Measurements from ENCODE around the gene MYL4.
"Not testable (repeated sequence)": the region's sequence is repeated elsewhere in the genome, so short reads cannot be mapped to it uniquely, and the experiment has no call there.

MYL4 gene

DNA sequence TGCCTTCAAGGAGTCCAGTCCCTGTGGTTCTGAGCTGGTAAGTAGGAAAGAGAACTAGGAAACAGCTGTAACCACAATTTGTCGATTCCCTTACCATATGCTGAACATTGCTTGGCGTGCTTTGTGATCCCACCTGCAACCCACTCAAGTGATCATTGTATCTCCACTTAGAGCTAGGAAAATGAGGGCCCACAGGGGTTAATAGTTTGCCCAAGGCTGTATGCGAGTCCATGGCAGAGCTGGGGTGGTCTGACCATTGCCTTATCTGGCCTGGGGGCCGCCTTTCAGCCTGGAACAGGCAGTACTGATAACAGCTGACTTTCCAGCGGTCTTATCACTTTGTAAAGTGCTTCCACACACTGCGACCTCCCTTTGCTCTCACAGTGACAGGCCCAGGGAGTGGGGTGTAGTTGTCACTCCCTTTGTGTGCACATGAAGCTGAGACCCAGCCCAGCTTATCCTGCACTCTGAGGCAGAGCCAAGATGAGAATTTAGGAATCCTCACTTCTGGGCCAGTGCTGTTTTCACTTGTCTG, 9.8 kb downstream of the MYL4 start:
- no peak for DNase-seq (ENCODE audit: extremely low read depth, low read depth)
- TF ChIP-seq, protein P1, sequence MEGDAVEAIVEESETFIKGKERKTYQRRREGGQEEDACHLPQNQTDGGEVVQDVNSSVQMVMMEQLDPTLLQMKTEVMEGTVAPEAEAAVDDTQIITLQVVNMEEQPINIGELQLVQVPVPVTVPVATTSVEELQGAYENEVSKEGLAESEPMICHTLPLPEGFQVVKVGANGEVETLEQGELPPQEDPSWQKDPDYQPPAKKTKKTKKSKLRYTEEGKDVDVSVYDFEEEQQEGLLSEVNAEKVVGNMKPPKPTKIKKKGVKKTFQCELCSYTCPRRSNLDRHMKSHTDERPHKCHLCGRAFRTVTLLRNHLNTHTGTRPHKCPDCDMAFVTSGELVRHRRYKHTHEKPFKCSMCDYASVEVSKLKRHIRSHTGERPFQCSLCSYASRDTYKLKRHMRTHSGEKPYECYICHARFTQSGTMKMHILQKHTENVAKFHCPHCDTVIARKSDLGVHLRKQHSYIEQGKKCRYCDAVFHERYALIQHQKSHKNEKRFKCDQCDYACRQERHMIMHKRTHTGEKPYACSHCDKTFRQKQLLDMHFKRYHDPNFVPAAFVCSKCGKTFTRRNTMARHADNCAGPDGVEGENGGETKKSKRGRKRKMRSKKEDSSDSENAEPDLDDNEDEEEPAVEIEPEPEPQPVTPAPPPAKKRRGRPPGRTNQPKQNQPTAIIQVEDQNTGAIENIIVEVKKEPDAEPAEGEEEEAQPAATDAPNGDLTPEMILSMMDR (IDR thresholded peaks at IDR 0.05; ENCODE audit: low read depth, low read length), result no peak

DNA sequence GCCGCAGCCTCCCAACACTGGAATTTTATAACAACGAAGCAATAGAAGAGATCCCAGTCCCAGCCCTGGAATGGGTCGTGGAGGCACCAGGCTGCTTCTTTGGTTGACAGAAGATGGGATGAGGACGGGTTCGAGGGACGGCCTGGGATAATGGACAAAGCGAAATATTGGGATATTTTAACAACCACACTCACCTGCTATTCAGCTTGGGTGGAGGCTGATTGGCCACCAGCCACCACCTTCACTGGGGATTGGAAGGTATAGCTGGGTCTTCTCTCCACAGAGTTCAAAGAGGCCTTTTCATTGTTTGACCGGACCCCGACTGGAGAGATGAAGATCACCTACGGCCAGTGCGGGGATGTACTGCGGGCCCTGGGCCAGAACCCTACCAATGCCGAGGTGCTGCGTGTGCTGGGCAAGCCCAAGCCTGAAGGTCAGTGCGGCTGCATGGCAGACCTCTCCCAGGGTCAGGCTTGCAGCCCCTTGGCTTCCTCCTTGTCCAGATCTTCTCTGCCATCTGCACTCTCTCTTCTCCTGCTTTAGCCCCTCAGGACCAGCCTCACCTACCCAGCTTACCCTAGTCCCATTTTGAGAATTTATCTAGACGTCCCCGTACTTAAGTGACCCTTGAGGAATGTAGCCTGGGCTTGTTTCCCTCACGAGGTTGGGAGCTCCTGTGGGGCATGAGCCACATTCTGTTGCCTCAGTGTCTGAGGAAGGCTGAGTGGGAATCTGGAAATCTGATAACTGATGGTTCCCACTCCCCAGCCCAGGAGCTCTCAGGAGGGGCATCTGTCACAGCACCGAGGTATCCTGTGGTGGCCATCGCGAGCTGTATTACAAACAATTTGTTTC, 10.7 kb downstream of the MYL4 start:
- no peak for DNase-seq (ENCODE audit: extremely low read depth, low read depth)

DNA sequence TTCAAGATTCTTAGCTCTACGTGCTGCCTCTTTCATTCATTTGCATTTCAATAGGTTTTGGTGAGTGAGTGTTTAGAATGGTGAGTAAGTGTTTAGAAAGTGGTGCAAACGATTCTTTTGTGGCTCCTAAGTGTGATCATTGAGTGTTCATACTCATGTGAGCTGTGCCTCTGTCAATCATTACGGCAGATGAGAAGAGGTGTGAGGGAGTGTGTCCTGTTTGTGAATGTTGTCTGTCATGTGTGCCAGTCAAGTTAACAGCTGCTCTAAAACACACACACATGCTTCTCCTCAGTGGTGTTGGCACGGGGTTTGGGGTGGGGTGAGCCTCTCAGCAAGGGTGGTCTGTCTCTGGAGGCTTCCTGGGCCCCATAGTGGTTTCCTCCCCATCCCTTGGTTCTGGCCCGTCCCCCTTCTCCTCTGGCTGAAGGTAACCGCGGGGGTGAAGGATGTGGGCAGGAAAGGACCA, 11.4 kb downstream of the MYL4 start:
- no peak for DNase-seq (ENCODE audit: extremely low read depth, low read depth)
- TF ChIP-seq, protein P1 (IDR thresholded peaks at IDR 0.05; ENCODE audit: low read depth, low read length), result no peak

More for the DNA sequence above, 10.7 kb downstream of the MYL4 start:
- TF ChIP-seq, protein P1 (IDR thresholded peaks at IDR 0.05; ENCODE audit: low read depth, low read length), result no peak

DNA sequence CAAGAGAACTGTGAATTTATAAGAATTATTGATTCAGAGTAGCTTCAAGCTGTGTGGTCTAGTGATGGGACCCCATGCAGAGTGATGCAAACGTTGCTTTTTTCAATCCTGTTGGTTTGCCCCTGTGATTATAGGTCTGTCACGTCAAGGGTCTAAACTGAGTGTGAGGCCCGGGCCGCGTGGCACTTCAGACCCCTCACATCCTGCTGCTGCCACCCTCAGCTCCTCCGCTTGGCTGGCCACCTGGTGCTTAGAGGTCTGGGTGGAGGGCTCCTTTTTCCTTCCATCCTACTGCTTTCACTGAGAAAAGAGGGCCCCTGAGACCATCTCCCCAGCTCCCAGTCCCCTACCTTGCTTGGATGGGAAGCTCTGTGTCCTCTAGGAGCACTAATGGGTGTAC, 12.0 kb downstream of the MYL4 start:
- TF ChIP-seq, protein P1 (IDR thresholded peaks at IDR 0.05; ENCODE audit: low read depth, low read length), result no peak
- no peak for DNase-seq (ENCODE audit: extremely low read depth, low read depth)

DNA sequence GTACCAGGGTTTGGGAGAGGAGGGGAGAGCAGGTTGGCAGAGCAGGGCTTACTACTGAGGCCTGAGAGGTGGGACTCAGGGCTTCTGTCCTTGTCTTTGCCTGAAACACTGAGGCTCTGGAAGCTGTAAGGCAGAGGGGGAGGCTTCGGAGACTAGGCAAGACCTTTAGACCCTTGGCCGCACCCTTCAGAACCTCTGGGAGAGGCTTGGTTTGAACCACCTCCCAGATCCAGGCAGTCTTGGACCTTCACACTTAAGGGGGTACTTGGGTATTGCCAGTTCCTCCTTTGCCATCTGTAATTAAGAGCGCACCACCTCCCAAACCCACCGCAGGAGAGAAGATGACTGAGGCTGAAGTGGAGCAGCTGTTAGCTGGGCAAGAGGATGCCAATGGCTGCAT, 12.9 kb downstream of the MYL4 start:
- no peak for DNase-seq (ENCODE audit: extremely low read depth, low read depth)
- TF ChIP-seq, protein P1 (IDR thresholded peaks at IDR 0.05; ENCODE audit: low read depth, low read length), result no peak

DNA sequence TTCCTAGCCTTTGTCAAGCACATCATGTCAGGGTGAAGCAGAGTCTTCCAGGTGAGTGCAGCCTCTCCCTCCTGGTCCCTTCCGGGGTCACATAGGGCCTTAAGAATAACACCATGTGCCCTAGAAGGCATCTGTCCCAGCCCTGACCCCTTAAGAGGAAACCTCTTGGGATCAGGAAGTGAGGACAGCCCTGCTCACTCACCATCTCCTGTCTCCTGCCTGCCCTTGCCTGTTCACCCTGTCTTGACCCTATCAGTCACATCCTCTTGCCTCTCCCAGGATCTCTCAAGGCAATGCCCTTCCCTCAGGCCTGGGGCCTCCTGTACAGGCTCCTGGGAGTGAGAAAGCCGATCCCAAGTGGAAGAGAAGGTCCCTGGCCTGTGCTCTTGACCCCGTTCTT, 13.9 kb downstream of the MYL4 start:
- TF ChIP-seq, protein P1 (IDR thresholded peaks at IDR 0.05; ENCODE audit: low read depth, low read length), result no peak
- no peak for DNase-seq (ENCODE audit: extremely low read depth, low read depth)

DNA sequence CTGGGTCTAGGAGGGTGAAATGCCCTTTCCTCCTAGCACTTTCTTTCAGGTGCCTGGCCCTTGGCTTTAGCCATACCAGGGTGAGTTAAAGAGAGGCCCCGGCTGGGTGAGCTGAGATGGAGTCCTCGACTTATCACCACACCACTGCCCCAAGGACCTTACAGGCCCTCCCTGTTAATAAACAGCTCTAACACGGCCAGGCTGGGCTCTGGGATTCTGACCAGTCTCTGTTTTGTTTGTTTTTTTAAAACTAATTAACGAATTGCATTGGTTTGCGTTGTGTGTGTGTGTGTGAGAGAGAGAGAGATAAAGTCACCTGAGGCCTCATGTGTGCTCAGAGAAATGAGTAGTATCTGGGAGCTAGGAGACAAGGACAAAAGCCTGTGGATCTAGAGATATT, 14.3 kb downstream of the MYL4 start:
- no peak for DNase-seq (ENCODE audit: extremely low read depth, low read depth)
- TF ChIP-seq, protein P1 (IDR thresholded peaks at IDR 0.05; ENCODE audit: low read depth, low read length), result no peak

DNA sequence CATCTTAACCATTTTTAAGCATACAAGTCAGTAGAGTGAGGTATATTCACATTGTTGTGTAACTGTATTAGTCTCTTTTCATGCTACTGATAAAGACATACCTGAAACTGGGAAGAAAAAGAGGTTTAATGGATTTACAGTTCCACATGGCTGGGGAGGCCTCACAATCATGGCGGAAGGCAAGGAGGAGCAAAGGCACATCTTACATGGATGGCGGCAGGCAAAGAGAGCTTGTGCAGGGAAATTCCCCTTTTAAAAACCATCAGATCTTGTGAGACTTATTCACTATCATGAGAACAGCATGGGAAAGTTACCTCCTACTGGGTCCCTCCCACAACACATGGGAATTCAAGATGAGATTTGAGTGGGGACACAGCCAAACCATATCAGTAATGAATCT, 14.9 kb downstream of the MYL4 start:
- not testable (repeated sequence) for DNase-seq (ENCODE audit: extremely low read depth, low read depth)

All from AG09319 (cell line).